CD4-positive, alpha-beta T cell treated with Interleukin-4 for 4 hours (primary cell): ENCODE data around the gene UNC79.
"Not testable (repeated sequence)": the region's sequence is repeated elsewhere in the genome, so short reads cannot be mapped to it uniquely, and the experiment has no call there.

Experiments used
- DNase-seq: peaks from one replicate; pipeline ENCODE4 v3.0.0-alpha.2; 2020

The UNC79 gene

DNA sequence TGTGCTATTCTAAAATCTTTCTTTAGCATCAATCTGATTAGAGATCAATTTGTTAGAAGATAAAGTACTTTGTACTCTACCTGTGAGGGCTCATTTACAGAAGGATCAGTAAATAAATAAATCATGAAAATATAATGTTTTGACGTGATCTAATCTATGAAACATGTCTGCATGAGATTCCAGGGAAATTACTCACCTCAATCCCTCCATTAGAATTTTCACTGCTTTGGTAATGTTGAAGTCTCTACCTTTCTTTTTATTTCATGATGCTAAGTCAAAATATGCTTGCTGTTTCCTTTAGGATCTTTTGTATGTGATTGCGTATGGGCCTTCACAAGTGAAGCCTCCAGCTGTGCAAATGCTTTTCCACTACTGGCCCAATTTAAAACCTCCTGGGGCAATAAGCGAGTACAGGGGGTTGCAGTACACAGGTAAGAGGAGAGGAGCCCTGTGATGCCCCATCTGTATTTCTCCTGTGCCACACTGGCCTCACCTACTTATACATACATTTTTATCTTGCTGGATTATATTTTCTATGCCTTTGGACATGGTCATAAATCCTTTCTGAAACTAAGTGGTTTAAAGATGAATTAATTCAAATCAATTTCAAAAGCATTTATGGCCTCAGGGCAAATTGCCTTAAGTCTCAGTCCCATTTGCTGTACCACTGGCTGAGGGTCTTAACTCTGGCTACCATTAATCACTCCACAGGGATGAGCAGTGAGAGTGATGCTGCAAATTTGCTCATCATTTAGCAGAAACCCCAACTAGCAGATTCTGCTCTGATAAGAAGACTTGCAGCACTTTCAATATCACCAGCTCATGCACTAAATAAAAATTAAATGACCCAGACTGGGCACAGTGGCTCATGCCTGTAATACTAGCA is 66.4 kb downstream of the UNC79 start:
- DNase-seq: no peak

GRCh38 chr14:93510056-93510455 is 79.3 kb downstream of the UNC79 start:
- no peak for DNase-seq

- no peak for DNase-seq
Measured at GRCh38 chr14:93511001-93511400, 80.3 kb downstream of the UNC79 start.

DNA sequence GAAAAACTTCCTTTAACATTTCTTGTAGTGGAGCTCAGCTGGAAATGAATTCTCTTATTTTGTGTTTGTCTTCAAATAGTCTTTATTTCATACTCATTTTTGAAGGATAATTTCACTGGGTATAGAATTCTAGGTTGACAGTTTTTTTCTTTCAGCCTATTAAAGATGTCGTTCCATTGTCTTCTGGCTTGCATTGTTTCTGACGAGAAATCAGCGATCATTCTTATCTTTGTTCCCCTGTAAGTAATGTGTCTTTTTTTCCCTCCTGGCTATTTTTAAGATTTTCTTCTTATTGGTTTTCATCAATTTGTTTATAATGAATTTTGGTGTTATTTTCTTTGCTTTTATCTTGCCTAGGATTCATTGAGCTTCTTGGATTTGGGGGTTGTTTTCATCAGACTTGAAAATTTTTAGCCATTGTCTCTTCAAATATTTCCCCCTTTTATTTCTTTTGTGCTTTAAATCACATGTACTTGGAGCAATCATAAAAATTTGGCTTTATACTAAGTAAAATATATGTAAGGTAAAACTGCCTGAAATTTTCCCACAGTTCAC is 89.4 kb downstream of the UNC79 start:
- no peak for DNase-seq

DNA sequence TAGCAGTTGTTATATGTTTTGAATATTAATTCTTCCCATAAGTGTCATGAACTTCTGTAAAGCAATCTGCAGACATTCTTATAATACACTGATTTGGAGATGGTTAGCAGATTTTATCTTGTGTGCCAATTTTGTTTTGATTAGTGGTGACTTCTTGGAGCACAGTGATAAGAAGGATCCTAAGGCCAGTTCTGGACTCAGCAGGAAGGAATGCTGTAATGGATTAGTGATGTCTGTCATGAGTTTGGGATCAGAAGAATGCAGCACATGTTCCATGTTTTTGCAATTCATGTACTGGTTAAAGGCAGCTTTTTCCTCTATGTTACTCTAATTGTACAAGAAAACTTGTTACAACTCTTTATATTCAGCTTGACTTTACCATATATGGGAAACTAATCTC is 91.5 kb downstream of the UNC79 start:
- no peak for DNase-seq

GRCh38 chr14:93525216-93525615 is 94.5 kb downstream of the UNC79 start:
- DNase-seq: not testable (repeated sequence)

GRCh38 chr14:93525696-93526451 is 95.1 kb downstream of the UNC79 start:
- no peak for DNase-seq

DNA sequence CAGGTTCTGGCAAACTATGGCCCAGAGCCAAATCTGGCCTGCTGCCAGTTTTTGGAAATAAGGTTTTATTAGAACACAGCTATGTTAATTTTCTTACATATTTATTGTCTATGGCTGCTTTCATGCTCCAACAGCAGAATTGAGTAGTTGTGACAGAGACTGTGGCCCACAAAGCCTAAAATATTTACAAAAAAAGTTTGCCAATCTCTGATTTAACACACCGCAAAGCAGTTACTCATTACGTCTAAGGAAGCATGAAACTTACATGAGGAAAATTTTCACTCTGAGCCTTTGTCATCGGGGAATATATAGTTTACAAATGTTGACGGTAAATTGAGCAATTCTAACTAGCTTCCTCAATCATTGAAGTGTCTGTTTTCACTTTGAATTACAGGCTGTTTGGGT is 96.5 kb downstream of the UNC79 start:
- DNase-seq: no peak

GRCh38 chr14:93528884-93529558 is 98.3 kb downstream of the UNC79 start:
- no peak for DNase-seq

- no peak for DNase-seq
Measured at GRCh38 chr14:93531644-93532043, 100.9 kb downstream of the UNC79 start.

- DNase-seq: no peak
Measured at GRCh38 chr14:93532541-93532940, 101.8 kb downstream of the UNC79 start.

DNA sequence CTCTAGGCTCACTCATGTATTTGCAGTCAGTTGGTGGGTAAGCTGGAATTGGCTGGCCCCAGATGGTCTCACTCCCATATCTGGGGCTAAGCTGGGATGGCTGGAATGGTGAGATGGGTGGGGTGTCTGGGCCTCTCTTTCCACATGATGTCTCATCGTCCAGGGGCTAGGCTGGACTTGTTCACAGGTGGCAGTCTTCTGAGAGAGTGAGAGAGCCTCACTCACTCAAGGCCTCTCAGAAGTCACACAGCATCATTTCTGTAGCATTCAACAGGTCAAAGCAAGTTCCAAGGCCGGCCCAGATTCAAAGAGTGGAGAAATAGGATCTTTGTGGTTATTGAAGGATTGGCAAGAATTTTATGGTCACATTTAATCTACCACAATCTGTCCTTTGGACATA is 102.7 kb downstream of the UNC79 start:
- no peak for DNase-seq

- DNase-seq: no peak
Measured at GRCh38 chr14:93533842-93534241, 103.1 kb downstream of the UNC79 start.

DNA sequence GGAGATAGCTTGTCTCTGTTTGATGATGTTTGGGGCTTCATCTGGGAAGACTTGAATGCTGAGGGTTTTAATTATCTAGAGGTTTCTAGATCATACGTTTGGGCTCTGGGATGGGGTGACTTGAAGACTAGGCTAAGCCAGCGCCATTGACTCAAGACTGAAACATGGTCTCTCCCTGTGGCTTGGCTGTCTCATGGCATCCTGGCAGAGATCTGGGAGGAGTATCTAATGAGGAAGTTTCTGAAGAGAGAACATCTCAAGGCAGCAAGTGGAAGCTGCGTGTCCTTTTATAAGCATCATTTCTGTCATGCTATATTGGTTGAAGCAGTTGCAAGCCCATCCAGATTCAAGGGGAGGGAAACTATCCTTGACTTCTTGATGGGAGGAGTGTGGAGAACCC is 104.8 kb downstream of the UNC79 start:
- no peak for DNase-seq

GRCh38 chr14:93536945-93537344 is 106.2 kb downstream of the UNC79 start:
- no peak for DNase-seq

GRCh38 chr14:93537951-93538350 is 107.2 kb downstream of the UNC79 start:
- DNase-seq: no peak

- DNase-seq: no peak
Measured at GRCh38 chr14:93538413-93538812, 107.7 kb downstream of the UNC79 start.

DNA sequence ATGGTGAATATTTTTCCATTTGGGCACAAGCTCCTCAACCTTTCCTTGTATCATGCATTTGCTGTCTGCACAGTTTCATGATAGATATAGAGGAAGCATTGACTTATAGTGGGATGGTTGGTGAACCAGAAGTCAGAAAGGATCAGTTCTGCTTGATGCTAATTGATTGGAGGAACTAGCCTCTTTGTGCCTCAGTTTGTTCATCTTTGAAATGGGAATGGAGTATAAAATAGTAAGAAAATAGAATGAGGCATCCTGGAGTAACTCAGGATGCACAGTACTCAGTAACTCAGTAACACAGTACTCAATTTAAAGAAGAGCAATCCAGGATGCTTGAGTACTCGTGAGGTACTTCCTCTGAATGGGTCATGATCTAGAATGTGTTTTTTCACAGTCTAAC is 109.5 kb downstream of the UNC79 start:
- DNase-seq: no peak

DNA sequence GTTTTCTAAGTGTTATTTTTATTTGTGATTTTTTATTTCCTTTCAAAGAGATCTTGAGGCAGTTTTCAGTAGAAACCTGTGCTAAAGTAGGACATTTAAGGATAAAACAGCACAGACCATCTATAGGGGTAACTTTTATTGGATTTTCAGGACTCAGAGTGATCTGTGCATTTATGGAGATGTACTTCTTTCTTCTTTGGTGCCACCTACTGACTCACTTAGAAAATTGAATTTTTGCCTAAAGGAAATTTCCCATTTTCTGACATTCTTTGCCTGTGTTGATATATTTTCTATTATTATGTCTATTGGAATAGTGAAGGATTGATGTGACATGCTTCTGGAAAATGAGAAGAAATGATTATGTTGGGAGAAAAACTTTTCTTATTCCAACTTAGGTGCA is 113.0 kb downstream of the UNC79 start:
- no peak for DNase-seq

DNA sequence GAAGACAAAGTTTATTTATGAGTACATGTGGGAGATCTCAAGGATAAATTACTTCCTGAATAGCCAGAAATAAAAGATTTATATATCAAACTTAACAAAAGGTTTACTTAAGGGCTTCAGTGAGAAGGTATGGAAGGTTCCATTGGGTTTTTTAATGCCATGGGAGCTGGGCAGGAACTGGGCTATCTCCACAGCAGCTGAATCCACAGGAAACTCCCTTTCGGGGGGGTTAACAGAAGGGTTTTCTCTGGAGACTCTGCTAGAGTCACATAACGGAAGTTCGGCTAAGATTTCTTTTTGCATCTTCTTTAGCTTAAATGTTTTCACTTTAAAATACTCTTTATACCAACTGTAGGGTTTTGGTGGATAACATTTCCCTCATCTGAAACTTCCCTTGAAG is 113.5 kb downstream of the UNC79 start:
- DNase-seq: no peak

GRCh38 chr14:93546642-93547041 is 115.9 kb downstream of the UNC79 start:
- no peak for DNase-seq

GRCh38 chr14:93548102-93548843 is 117.5 kb downstream of the UNC79 start:
- DNase-seq: no peak

GRCh38 chr14:93549595-93549994 is 118.9 kb downstream of the UNC79 start:
- no peak for DNase-seq
